NCI-H128 (cell line): Measurements from ENCODE around the gene TMUB2.

Experiments
- DNase-seq: peaks from one replicate; lab custom pipeline; 2025; ENCODE audit not compliant: unreplicated experiment; lab: John Stamatoyannopoulos, UW

TMUB2 gene

DNA sequence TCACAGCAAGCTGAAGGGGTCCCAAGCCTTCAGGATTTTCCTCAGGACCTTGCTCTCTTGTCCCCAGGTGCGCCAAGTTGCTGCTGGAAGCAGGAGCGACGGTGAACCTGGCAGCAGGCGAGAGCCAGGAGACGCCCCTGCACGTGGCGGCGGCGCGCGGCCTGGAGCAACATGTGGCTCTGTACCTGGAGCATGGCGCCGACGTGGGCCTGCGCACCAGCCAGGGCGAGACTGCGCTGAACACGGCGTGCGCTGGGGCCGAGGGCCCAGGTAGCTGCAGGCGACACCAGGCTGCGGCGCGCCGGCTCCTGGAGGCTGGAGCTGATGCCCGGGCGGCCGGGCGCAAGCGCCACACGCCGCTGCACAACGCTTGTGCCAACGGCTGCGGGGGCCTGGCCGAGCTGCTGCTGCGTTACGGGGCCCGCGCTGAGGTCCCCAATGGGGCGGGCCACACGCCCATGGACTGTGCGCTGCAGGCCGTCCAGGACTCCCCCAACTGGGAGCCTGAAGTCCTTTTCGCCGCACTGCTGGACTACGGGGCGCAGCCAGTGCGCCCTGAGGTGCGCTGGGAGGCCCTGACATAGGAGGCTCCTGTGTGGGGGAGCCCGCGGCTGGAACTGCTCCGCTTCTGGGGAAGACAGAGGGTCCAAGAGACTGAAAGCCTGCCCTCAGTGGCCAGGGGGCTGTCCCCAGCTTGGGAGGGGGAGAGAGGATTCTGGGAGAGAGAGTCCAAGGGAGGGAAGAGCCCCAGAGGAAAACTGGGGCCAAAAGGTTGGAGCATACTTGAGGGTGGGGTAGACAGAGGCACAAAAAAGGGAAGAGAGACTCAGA is 9.9 kb upstream of the TMUB2 start:
- DNase-seq: no peak

DNA sequence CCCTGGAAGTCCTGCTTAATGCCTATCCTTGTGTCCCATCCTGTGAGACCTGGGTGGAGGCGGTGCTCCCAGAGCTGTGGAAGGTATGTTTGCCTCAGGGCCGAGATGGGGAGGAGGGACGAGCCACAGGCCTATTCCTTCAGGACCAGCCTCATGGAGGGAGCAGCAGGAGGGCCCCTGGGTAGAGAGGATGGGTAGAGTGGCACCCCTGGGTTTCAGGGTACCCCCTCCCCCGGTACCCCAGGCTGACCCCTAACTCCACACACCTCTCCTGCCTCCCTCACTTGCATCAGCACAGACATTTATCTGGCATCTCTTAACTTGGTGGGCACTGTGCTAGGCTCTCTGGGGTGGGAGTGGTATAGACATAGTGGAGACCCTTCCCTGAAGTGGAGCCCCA is 9.1 kb upstream of the TMUB2 start:
- DNase-seq: no peak

DNA sequence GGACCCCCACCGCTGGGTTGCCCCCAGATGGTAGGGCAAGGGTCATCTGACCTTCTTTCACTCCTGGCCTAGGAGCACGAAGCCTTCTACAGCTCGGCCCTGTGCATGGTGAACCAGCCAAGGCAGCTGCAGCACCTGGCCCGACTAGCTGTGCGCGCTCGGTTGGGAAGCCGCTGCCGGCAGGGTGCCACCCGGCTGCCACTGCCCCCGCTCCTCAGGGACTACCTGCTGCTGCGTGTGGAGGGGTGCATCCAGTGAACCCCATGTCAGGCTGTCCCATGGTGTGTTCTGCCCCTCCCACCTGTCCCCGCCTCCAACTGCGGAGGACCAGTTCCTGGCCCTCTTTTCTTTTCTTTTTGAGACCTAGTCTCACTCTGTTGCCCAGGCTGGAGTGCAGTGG is 8.6 kb upstream of the TMUB2 start:
- no peak for DNase-seq

DNA sequence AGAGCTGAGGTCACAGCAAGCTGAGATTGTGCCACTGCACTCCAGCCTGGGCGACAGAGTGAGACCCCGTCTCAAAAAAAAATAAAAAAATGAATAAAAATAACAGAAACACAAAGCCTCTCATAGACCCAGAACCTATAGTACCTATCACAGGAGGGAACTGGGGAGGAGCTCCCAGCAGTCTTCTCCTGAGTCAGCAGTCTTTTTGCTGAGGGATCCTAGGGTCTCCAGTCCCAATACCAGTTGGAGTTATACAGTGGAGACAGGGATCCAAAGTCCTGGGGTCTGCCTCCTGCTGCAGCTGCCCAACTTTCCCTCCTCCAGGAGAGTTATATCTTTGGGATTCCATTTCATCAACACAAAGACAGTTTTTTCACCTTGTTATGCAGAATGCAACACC is 3.7 kb upstream of the TMUB2 start:
- DNase-seq: no peak

DNA sequence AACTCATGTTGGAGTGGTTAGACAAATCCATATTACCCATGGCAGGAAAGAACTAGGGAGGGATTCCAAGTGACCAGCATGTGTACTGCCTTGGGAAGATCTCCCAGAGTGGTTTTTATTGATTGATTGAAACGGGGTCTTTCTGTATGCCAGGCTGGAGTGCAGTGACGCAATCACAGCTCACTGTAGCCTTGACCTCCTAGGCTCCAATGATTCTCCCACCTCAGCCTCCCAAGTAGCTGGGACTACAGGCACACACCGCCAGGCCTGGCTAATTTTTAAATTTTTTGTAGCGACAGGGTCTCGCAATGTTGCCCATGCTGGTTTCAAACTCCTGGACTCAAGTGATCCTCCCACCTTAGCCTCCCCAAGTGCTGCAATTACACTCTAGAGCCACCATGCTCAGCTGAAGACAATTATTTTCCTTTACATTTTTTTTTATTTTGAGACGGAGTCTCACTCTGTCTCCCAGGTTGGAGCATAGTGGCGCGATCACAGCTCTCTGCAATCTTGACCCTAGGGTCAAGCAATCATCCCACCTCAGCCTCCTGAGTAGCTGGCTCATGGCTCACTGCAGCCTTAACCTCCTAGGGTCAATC is 2.5 kb upstream of the TMUB2 start:
- no peak for DNase-seq

DNA sequence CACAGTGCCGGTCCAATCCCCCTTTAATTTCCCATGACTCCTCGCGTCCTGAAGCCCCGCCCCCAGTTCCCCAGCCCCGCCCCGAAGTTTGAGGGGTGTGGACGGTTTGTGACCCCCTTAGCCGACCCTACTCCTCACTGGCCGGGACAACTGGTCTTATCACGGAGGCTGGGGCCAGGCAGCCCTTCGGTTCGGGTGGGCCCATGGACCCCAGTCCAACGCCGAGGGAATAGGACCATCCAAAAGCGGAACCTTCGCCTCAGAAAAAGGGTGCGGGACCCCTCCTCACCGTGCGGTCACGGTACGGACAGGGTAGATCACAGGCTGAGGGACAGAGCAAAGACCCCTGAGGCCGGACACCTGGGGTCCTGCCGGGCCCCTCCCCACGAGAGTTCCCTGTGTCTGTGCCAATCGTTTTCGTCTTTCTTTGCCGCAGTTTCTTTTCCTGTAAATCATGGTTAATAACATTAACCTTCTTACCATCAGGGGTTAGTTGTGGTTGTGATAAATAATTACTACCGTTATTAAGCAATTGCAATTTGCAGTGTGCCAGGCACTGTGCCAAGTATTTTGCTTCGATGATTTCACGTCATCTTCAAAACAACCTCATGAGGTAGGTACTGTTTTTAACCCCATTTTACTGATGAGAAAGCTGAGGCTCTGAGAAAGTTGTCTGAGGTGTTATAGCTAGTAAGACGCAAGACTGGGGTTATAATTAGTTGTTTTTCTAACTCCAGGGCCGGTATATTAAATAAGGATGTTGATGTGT is 543 bp downstream of the TMUB2 start:
- no peak for DNase-seq

DNA sequence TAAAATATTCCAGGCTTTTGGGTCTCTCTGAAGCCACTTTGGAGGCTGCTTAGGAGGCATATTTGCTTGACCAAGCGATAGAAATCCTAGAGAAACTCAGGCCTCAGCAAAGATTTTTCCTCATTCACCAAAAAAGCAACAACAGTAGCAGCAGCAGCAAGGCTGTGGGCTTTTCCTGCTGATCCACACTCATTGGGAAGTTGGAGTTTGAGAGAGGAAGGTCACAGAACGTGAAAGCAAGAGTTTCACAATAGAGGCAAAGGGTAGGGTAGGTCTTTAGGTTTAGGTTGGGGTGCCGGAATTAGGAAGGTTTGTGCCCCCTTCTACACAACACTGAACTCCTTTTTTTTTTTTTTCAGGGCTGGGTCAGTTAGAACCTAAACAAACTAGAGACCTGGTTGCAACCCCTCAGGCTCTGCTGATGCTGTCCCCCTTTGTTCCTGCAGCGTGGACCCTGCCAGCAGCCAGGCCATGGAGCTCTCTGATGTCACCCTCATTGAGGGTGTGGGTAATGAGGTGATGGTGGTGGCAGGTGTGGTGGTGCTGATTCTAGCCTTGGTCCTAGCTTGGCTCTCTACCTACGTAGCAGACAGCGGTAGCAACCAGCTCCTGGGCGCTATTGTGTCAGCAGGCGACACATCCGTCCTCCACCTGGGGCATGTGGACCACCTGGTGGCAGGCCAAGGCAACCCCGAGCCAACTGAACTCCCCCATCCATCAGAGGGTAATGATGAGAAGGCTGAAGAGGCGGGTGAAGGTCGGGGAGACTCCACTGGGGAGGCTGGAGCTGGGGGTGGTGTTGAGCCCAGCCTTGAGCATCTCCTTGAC is 2.0 kb downstream of the TMUB2 start:
- DNase-seq: no peak

DNA sequence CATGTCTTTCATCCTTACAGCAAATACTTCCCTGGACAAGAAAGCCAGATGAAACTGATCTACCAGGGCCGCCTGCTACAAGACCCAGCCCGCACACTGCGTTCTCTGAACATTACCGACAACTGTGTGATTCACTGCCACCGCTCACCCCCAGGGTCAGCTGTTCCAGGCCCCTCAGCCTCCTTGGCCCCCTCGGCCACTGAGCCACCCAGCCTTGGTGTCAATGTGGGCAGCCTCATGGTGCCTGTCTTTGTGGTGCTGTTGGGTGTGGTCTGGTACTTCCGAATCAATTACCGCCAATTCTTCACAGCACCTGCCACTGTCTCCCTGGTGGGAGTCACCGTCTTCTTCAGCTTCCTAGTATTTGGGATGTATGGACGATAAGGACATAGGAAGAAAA is 3.7 kb downstream of the TMUB2 start:
- no peak for DNase-seq

DNA sequence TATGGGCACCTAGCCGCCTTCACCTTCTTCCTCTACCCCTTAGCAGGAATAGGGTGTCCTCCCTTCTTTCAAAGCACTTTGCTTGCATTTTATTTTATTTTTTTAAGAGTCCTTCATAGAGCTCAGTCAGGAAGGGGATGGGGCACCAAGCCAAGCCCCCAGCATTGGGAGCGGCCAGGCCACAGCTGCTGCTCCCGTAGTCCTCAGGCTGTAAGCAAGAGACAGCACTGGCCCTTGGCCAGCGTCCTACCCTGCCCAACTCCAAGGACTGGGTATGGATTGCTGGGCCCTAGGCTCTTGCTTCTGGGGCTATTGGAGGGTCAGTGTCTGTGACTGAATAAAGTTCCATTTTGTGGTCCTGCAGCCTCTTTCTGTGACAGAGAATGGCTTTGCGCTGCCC is 4.6 kb downstream of the TMUB2 start:
- no peak for DNase-seq

DNA sequence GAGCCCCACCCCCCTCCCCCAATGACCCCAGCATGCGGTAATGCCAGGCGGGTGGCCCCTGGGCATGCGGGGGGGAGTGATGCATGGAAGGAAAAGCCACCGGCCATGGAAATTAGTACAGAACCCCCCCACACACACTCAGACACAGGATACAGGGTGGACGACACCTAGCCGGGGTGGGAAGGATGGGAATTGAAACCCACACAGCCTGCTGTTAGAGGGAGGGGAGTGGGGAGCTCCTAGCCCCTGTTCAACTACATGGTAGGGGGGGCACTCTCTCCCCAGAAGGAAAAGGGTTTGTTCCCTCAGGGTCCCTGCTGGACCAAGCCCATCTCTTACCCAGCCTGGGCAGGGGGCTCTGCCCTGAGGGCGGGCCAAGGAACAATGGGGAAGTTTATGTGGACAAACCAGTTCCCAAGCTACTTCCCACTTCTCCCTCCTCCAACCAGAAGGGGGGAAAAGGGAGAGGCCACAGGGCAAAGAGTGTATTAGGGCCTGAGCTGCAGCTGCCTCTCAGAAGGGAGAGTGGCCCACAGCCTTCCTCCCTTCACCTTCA is 5.2 kb downstream of the TMUB2 start:
- no peak for DNase-seq

DNA sequence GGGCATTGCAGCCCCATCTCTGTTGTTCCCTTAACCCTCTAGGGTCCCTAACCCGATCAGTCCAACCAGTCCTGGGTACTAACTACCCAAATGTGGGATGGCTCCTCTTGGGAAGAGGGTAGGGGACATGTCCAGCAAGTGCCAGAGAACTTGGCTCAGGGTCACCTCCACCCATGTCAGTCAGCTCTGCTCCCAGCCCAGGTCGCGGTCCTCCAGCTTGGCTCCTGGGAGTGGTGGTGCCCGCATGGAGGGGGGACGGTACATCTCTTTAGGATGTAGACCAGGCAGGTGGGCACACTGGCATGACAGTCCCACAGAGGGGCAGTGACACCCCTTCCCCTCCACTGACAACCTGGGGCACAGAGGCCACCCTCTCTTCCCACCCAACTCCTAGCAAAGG is 6.0 kb downstream of the TMUB2 start:
- DNase-seq: no peak

DNA sequence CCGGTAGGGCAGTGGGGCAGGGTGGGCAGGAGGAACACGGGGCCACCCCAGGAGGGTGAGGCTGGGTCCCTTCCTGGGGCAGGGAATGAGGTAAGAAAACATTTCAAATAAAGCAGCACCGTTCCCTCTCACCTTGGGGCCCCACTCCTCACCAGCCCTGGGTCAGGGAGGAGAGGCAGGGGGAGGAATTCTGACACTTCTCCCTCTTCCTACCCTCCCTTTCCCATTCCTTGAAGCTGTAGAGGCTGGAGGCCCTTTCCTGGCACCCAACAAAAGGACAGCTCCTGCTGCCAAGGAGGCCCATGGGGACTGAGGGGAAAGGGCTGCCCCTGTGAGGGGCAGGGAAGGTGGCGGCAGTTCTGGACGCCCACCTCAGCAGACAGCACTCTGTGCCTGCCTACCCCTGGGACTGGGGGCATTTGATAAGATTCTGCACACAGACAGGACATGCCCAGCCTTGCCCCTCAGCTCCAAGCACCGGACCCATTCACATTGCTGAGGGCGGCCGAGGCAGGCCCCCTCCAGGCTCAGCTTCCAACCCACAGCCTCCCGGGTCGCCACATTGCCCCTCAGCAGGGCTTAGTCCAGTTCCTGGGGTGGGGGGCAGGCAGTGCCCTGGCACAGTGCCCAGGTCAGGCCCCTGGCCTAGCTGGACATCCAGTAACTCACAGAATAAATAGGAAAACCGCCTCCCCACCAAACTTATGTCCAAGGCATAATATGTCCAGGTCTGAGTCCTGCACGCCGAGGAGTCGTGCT is 6.7 kb downstream of the TMUB2 start:
- no peak for DNase-seq

DNA sequence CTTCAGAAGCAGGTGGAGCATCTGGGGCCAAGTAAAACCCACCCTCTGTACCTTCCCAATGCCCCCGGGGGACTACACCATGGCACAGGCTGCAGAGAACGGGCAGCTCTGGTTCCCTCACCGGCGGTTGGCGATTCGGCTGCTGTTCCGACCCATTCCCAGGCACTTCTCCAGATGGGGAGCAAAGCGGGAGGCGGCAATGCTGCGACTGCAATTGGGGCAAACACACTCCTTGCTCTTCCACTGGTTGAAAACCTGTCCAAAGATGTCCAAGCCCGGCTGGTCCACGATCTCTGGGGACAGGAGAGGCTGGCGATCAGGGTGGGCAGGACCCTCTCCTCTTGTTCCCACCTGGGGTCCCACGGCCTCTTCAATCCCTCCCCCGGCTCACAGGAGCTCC is 10.3 kb downstream of the TMUB2 start:
- no peak for DNase-seq

DNA sequence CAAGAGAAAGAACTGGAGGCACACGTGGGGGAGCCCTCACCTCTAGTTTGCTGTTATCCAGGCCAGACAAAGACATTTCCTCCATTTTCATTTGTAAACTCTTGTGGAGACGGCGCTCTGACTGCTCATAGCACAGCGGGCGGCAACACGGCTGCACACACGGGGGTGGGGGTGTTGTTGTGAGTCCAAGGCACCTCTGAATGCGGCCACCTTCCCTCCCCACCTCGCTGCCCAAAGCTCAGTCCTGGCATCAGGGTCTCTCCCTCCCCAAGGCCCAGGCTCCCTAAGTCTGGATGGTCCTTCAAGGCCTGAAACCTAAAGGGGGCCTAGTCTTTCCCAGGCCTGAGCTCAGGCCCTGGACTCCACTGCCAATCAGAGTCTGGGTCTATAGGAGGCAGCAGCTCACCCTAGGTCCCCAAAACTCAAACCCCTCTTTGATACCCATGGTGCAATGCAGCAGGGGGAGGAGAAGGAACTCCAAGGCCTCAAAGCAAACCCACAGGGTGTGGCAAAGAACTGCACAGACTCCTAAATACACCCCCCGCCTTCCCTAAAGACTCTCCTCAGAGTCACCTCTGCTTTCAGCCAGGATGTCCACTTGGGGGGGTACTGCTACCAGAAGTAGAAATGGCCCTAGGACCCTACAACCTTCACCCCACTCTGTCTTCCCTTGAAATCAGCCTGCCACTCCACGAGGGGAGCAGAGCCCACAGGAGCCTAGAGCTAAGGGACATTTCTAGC is 11.4 kb downstream of the TMUB2 start:
- no peak for DNase-seq

DNA sequence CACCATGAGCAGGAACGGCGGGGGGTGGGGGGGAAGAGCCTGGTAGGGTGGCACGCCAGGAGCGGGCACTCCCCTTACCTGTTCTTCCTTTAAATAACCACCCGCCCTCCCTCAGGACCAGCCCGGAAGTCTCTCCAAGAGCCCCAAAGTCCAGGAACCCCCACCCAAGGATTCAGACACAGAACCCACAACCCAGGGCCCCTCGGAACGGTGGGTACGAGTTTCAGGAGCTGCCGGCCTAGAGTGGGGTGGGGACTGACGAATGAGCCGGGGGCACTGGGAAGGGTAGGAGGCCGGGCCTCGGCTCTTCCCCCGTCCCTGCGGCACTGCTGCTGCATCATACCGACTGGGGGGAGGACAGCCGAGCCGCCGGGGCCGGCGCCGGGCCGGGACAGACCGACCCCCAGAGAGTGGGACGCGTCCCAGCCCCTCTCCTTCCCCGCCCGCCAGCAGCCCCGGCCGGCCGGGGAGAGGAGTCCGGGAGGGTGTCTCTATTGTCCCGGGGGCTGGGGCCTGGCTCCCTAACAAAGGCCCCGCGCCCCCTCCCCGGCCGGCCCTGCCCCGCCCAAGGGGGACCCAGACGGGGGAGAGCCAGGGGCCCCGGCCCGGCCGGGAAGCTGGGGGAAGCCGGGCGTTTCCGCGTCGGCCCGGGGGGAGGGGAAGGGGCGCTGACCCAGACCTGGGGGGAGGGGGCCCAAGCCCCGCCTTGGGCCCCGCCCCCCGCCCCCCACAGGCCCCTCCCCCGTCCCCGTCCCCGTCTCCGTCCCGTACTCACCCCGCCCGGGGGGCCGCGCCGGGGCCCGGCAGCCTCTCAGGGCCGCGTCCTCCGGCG is 12.2 kb downstream of the TMUB2 start:
- DNase-seq: no peak

DNA sequence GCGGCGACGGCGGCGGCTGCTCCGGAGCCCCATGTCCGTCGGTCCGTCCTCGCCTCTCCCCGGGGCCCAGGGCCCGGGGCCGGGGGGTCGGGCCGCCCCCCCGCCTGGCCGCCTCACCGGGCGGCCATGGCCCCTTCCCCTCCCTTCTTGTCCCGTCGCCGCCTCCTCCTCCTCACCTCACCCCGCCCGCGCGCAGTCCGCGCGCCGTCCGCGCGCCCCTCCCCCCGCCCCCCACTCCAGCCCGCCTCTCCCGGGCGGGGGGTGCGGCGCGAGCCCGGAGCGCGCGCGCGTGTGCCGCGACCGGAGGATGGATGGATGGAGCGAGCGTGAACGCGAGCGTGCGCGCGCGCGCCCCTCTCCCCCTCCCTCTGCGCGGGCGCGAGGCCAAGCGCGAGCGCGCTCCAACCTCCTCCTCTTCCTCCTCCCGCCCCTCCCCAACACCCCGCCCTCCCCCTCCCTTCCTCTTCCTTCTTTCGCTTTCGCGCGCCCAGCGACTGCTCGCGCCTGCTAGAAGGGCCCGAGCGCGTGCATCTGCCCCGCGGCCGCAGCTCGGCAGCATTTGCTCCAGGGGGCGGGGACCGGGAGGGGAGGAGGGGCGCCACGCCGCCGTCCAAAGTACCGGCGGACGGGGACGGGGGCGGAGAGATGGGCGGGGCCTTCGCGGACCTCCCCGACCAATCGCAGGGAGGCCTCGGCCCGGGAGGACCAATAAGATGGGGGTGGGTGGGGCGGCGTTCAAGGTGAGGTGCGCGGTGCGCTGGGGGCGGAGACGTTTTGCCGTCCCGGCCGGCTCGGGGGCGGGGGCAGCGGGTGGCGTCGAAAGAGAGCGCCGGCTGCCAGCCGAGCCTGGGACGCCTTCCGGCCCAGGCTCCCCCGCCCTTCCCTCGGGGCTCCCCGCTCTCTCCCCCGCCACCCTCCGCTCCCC is 13.0 kb downstream of the TMUB2 start, which contains the start of gene ATXN7L3:
Gene ATXN7L3 (minus strand): TSS at position 332 of the 925 bp plus-strand sequence. CDS start 1,814 bp downstream, outside the sequence.
- DNase-seq: peak; percentile 82

DNA sequence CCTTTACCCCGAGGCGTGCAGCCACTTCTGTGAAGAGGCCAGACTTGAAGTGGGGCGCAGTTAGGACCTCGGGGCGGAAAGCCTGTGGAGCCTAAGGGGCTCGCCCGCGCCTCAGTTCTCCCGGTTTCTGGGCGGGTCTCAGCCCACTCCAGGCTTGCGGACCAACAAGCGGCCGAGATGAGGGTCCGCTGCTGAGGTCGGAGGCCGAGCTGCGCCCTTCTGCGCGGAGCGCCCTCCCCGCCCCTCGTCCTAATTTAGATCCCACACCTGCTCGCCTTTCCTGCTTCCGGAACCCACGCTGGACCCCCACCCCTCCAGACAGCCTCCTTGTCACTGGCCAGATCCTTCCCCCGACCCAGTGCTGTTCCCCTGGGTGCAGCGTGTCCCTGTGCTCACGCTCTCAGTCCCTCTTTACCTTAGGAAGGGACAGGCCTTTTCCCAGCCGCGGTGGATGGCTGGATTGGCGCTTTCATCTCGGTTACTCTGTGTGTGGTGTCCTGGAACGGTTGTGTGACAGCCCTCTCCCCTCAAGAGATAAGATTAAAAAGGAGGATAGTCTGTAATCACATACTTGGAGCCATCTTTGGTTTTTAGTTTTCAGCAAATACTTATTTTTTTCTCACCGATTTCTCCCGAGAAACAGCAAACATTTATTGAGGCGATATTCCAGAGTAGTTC is 13.8 kb downstream of the TMUB2 start:
- DNase-seq: no peak
